COR-L47 (cell line): Measurements from ENCODE around the gene STOML3.
"Not testable (repeated sequence)": the region's sequence is repeated elsewhere in the genome, so short reads cannot be mapped to it uniquely, and the experiment has no call there.

Source experiments
- DNase-seq: peaks from one replicate; lab custom pipeline; 2025; lab: John Stamatoyannopoulos, UW

Gene STOML3, protein sequence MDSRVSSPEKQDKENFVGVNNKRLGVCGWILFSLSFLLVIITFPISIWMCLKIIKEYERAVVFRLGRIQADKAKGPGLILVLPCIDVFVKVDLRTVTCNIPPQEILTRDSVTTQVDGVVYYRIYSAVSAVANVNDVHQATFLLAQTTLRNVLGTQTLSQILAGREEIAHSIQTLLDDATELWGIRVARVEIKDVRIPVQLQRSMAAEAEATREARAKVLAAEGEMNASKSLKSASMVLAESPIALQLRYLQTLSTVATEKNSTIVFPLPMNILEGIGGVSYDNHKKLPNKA

DNA sequence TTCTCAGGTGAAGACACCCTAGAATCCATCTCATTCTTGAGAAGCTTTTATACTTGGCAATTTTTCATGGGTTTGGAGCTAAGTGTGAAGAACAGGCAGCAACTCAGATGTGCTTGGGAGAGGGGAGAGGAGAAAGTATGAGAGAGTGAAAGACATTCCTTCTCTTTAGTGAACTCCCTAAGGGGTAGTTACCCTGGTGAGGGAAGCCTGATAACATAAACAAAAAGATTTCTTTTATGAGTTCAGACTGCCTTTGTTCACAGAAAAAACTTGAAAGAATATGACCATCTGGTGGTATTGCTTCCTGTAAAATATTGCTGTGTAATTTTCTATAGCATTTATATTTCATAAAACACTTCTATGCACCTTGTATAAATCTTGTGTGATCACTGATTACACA, at the start of gene STOML3:
Gene STOML3 (minus strand): TSS at position 139 of the 400 bp plus-strand sequence. CDS start 110 bp downstream, at position 29.
- DNase-seq, result no peak

- DNase-seq, result no peak
Observed at GRCh38 chr13:39040206-39040605, 49.6 kb upstream of the STOML3 start.

DNA sequence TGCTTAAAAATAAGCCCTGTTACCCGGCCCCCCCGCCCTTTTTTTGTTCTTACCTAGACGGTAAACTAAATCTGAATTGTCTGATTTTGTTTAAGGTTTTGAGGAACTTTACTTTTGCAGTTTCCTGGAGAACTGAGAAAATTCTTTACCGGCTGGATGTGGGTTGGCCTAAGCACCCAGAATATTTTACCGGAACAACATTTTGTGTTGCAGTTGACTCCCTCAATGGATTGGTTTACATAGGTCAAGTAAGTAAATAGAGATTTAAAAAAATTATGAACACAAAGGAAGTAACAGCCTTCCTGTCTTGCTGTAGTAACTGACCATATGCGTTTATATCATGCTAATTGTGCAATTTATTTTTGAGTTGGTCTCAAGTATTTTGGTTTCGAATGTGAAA, 48.4 kb upstream of the STOML3 start:
- DNase-seq, result no peak

- DNase-seq, result no peak
Observed at GRCh38 chr13:39038569-39039030, 48.0 kb upstream of the STOML3 start.

DNA sequence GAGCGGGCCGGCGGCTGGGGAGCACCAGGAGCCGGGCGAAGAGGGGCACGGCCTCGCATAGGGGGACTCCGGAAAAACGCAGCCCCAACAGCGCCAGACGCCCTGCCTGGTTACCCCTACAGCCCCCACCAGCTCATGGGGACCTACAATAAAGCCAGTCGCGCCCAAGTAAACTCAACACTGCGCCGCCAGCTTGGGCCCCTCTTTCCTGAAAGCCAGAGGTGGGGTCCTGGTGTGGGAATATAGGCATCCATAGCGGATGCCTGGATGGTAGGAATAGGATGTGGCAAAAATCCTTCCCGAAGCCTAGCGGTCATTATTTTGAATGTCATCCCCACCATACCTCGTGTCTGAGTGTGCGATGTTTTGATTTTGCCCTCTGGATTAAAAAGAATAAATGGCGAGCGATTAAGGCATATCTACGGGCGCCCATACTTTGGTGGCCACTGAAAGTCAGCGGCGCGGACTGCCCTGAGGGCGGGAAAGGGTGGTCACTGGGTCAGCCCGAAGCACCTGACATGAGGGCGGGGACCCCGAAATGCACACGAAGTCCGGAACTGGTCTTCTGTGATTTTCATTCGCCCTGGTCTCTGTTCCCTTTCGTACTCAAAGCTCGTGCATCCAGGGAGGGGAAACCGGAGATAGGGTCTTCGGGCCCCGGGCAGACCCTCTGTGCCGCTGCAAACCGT, 47.4 kb upstream of the STOML3 start, which contains the start of the genes NHLRC3 and PROSER1:
Gene NHLRC3 (plus strand): TSS at position 577 of the 689 bp plus-strand sequence. CDS start 184 bp downstream, outside the sequence.
Gene PROSER1 (minus strand): TSS at position 210 of the 689 bp plus-strand sequence. CDS start 847 bp downstream, outside the sequence.
- DNase-seq, result peak; percentile 95

DNA sequence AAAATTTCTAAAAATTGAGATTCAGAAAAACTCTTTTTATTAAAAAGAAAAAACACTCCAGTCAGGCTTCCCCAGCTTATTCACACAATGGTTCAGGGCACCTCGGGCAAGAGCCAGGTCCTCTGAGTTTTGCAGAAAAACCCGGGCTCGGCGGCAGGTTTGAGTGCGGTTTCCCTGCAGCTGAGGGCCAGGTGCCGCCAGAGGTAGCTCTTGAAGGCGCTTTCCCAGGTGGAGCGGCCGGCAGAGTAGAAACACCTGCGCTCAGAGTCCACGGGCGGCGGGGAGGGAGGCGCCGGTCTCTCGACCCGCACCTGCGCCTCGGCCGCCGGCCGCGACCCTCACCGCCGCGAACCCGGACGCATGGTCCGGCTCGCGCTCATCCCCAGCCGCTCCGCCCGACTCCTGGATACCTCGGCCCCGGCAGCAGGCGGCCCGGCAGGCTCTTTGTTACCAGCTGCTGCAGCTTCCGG, 46.8 kb upstream of the STOML3 start:
- peak; percentile 65 for DNase-seq

- no peak for DNase-seq
Observed at GRCh38 chr13:39036212-39036611, 45.6 kb upstream of the STOML3 start.

- DNase-seq, result no peak
Observed at GRCh38 chr13:39035799-39036198, 45.2 kb upstream of the STOML3 start.

GRCh38 chr13:39035204-39035603, 44.6 kb upstream of the STOML3 start:
- DNase-seq, result no peak

- DNase-seq, result no peak
Observed at GRCh38 chr13:39034085-39034484, 43.5 kb upstream of the STOML3 start.

GRCh38 chr13:39032150-39032549, 41.5 kb upstream of the STOML3 start:
- no peak for DNase-seq

DNA sequence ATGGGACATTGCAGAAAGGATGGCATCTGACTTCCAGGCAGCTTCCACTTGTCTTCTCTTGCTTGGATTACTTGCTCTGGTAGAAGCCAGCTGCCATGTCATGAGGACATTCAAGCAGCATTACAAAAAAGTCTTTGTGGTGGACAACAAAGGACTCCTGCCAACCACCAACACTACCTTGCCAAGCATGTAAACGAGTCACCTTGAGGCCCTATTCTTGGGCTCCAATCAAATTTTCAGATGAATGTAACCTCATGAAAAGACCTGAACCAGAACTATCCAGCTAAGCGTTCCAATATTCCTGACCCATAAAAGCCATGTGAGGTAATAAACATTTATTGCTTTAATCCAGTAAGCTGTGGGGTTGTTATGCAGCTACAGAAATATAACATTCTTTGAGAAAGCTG, 34.8 kb upstream of the STOML3 start:
- no peak for DNase-seq

- no peak for DNase-seq
Observed at GRCh38 chr13:39023761-39024160, 33.1 kb upstream of the STOML3 start.

DNA sequence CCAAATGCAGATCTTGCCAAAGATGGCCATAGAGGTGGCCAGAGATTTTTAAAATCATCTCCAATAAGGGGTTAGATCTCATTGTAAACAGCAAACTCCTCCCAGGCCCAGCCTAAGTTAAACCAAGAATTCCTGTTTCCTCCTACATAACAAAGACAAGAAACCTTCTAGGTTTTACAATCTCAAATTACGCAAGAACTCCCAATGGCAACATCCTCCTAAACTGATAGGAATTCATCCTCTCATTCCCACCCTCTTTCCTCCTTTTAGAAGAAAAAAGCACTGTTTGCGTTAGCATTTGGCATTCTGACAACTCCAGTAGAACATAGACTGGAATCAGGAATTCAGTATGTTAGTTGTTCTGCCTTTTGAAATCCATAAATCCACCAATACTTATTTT, 32.7 kb upstream of the STOML3 start:
- no peak for DNase-seq

DNA sequence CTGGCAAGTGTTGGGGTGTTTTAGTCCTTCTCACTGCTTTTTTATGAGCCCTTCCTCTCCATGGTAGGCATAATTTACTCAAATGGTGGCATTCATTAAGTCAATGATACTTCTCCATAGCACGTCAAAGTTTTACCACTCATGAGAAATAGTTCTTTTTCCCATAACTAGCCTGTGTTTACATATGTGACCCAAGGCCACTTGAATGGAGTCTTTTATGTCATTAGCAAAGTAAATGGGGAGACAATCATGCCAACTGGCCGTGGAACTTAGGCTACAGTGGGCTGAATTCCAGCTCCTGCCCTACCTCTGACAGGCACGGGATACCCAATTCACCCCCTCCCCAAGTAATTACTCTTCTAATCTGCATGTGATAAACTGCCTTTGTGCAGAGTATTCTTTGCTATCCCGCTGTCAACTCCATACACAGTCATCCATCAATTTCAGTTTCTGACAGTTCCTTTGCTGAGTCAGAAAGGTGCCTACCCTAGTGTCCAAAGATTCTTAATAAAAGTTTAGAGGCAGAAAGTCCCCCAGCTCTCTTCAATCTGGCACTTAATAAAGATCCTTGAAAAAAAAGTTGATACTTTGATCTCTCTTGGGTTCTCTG, 30.3 kb upstream of the STOML3 start:
- DNase-seq, result no peak

DNA sequence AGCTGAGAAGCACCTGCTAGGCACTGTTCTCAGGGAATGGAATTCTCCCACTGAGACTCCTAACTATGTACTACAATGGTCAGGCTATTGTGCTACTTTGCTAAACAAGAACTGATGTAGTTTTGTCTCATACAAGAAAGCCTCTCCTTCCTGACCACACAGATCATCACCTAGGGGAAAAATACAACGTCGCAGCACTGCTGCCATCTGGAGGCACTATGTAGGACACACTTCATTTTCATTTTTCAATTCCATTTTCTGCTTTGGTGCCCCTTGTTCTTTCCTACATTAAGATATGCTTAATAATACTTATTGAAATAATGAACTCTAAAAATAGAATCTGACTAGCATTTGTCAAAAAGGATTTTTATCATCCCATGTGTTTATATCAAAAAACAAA, 26.2 kb upstream of the STOML3 start:
- DNase-seq, result peak; percentile 42

GRCh38 chr13:39016087-39016486, 25.5 kb upstream of the STOML3 start:
- no peak for DNase-seq

DNA sequence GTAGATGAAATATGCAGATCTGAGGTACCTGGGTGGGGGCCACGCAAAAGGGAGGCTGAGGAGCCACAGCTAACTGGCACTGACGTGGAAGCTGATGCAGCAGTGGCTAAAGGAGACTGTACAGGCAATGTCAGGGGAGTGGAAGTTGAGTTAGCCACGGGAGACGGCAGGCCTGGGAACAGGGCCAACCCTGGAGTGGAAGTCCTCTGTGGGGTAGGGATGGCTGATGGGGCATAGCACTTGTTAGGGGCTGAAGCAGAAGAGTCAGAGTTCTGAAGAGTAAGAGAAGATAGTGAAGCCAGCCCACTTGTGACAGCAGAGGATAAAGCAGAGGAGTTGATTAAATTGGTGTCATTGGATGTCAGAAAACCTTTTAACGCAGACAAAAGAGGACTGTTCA, 22.8 kb upstream of the STOML3 start:
- no peak for DNase-seq

- no peak for DNase-seq
Observed at GRCh38 chr13:39012608-39013007, 22.0 kb upstream of the STOML3 start.

GRCh38 chr13:39006371-39007111, 15.9 kb upstream of the STOML3 start:
- not testable (repeated sequence) for DNase-seq

DNA sequence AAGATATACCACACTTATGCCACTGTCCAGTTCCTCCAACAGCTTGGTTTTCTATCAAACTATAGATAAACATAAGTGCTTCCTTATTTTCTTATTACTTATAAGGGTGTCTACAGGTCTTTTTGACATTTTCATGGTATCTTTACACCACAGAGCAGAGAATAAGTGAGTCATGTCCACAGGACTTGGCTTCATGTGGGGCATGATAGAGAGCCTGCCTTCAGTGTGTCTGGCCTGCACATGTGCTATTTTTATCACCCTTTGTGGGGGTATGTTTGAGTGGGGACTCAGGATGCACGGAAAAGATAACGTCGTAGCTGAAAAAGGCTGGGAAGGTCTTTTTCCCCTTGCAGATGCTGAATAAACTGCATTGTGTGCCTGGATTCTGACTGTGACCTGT, 8.1 kb upstream of the STOML3 start:
- no peak for DNase-seq

DNA sequence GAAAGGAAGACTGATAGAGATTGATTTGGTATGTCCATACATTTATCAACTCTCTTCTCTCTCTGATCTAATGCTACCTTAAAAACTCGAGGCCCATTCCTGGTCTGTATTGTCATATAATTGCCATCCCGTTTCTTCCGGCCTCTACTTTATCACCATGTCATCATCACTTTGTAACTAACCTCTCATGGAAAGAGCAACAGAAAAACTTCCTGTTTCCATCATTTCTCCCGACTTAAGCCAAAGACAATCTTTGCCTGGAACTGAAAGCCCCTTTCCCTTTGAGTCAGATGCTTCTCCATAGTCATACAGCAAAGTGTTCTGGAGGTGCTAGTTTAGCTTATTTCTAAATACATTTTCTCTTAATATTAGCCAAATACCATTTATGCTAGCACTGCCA, 2.8 kb upstream of the STOML3 start:
- no peak for DNase-seq
